ENCODE data around the gene EID2.

GRCh38 chr19:39557811-39558623 lies 18.1 kb upstream of the EID2 start:
- TF ChIP-seq TAF1 (IDR thresholded peaks at IDR 0.05; ENCODE audit: borderline replicate concordance, low read depth, low read length) = no peak
- TF ChIP-seq POLR2A (IDR thresholded peaks at IDR 0.05; ENCODE audit: low read depth, low read length) = no peak

Data from GM12892 (cell line).